Smooth muscle cell (in vitro differentiated cells): ENCODE data around the gene KRT6A. TPM values are rescaled to one million over a fixed set of nuclear protein-coding genes. Genes with fewer than 3 reads are reported as not detected.

ENCODE experiments used
- DNase-seq: peaks from one replicate; lab custom pipeline; 2025; ENCODE audit not compliant: unreplicated experiment; lab: John Stamatoyannopoulos, UW
- H2AFZ ChIP-seq: fragments of 200-600 bp; sonication (generic); 2 replicates; pipeline ENCODE4 v1.6.0; 2016; ENCODE audit warnings: antibody characterized with exemption, low read depth, mild to moderate bottlenecking
- H3F3A ChIP-seq: fragments of 200-600 bp; sonication (generic); 2 replicates; pipeline ENCODE4 v1.6.0; 2017; ENCODE audit warnings: antibody characterized with exemption, low read depth
- H3K27ac ChIP-seq: fragments of 200-600 bp; sonication (generic); 2 replicates; pipeline ENCODE4 v1.5.1; 2016; ENCODE audit warnings: low read depth, mild to moderate bottlenecking
- H3K27me3 ChIP-seq: fragments of 200-600 bp; sonication (generic); 2 replicates; pipeline ENCODE4 v1.6.1; 2016; ENCODE audit warnings: low read depth, mild to moderate bottlenecking
- H3K36me3 ChIP-seq: fragments of 200-600 bp; sonication (generic); 2 replicates; pipeline ENCODE4 v1.5.1; 2016; ENCODE audit warnings: low read depth
- H3K4me1 ChIP-seq: fragments of 200-600 bp; sonication (generic); 2 replicates; pipeline ENCODE4 v1.5.1; 2016; ENCODE audit warnings: low read depth
- H3K4me2 ChIP-seq: fragments of 200-600 bp; sonication (generic); 2 replicates; pipeline ENCODE4 v1.6.0; 2016; ENCODE audit warnings: mild to moderate bottlenecking
- H3K4me3 ChIP-seq: fragments of 200-600 bp; sonication (generic); 2 replicates; pipeline ENCODE4 v1.5.1; 2016; ENCODE audit warnings: mild to moderate bottlenecking
- H3K79me2 ChIP-seq: fragments of 200-600 bp; sonication (generic); 2 replicates; pipeline ENCODE4 v1.6.0; 2016; ENCODE audit warnings: low read depth, mild to moderate bottlenecking
- H3K9ac ChIP-seq: fragments of 200-600 bp; sonication (generic); 2 replicates; pipeline ENCODE4 v1.6.0; 2016; ENCODE audit warnings: low read depth
- H3K9me3 ChIP-seq: fragments of 200-600 bp; sonication (generic); replicated peaks from 2 replicates; pipeline ENCODE4 v1.5.1; 2016; ENCODE audit warnings: low read depth
- H4K20me1 ChIP-seq: fragments of 200-600 bp; sonication (generic); 2 replicates; pipeline ENCODE4 v1.6.0; 2016; ENCODE audit warnings: low read depth
- CTCF ChIP-seq: fragments of 200-600 bp; sonication (generic); IDR thresholded peaks from 2 replicates; pipeline ENCODE4 v1.5.1; 2017; ENCODE audit warnings: borderline replicate concordance, mild to moderate bottlenecking, antibody characterized with exemption; ENCODE audit not compliant: insufficient read depth, poor library complexity, severe bottlenecking
- WGBS: methylation state at CpG from one replicate; pipeline ENCODE4 v1.1.7; 2016; ENCODE audit warnings: low lambda C conversion rate; 5-methylcytosine and 5-hydroxymethylcytosine counted together
- polyA plus RNA-seq: library from polyadenylated mRNA; unstranded; fragments of >200 nt; fragmentation: Nextera tagmentation; extraction: Ambion mirVana; gene quantifications from 2 replicates; pipeline ENCODE4 v1.2.1, GENCODE V29; 2016
- total RNA-seq: library from RNA; depleted of rRNA; stranded (reverse); fragments of >200 nt; gene quantifications from 2 replicates; pipeline ENCODE4 v1.2.3, GENCODE V29; 2014

KRT6A gene
- total and polyA plus RNA-seq, 2 experiments from 2014 or later: 460 to 1,128 TPM

GRCh38 chr12:52477651-52478050 is 15.4 kb downstream of the KRT6A start:
- Histone ChIP-seq H3K27me3 (no peaks in the 10 kb centered on the region), H3K4me3 (no peak overlapping the region), H2AFZ (no peak overlapping the region), H3K27ac (no peak overlapping the region), H3K36me3 (no peaks in the 10 kb centered on the region), H3K4me1 (no peaks in the 10 kb centered on the region), H3K4me2 (no peak overlapping the region), H3K79me2 (no peaks in the 10 kb centered on the region), H4K20me1 (no peaks in the 10 kb centered on the region), H3K9ac (no peak overlapping the region), H3K9me3 (no peaks in the 10 kb centered on the region), H3F3A (no peaks in the 10 kb centered on the region)
- WGBS: 95% methylated on average over 2 of the region's 2 CpGs
- DNase-seq: no peak
- TF ChIP-seq CTCF: no peak

GRCh38 chr12:52474212-52474611 is 18.8 kb downstream of the KRT6A start:
- Histone ChIP-seq H3K4me1 (no peaks in the 10 kb centered on the region), H2AFZ (no peak overlapping the region), H4K20me1 (no peaks in the 10 kb centered on the region), H3K4me3 (no peak overlapping the region), H3K27ac (no peak overlapping the region), H3K9ac (no peak overlapping the region), H3F3A (no peaks in the 10 kb centered on the region), H3K27me3 (peaks cover 6% of the 10 kb centered on the region), H3K79me2 (no peaks in the 10 kb centered on the region), H3K9me3 (no peaks in the 10 kb centered on the region), H3K4me2 (no peak overlapping the region), H3K36me3 (no peaks in the 10 kb centered on the region)
- 90% methylated on average over 2 of the region's 2 CpGs for WGBS
- DNase-seq: no peak
- TF ChIP-seq CTCF: no peak

GRCh38 chr12:52473768-52474167 is 19.3 kb downstream of the KRT6A start, which contains the start of gene KRT6C:
KRT6C (minus strand) TSS chr12:52473805; CDS start chr12:52473737, 68 bp downstream.
- Histone ChIP-seq H3K9me3 (no peaks in the 10 kb centered on the region), H3F3A (no peaks in the 10 kb centered on the region), H3K9ac (no peak within 1 kb of the TSS), H3K79me2 (no peaks in the 10 kb centered on the region), H3K27me3 (peaks cover 6% of the 10 kb centered on the region), H4K20me1 (no peaks in the 10 kb centered on the region), H3K36me3 (no peaks in the 10 kb centered on the region), H3K4me2 (no peak within 1 kb of the TSS), H3K4me1 (no peaks in the 10 kb centered on the region), H3K4me3 (no peak within 1 kb of the TSS), H3K27ac (no peak within 1 kb of the TSS), H2AFZ (no peak within 1 kb of the TSS)
- DNase-seq: no peak
- TF ChIP-seq CTCF: no peak
- 91% methylated on average over 4 of the region's 4 CpGs for WGBS

- DNase-seq: no peak
- 98% methylated on average over 4 of the region's 4 CpGs for WGBS
Measured at GRCh38 chr12:52469853-52470252, 23.2 kb downstream of the KRT6A start.

More at GRCh38 chr12:52469853-52470252, 23.2 kb downstream of the KRT6A start:
- Histone ChIP-seq H3K27ac (no peak overlapping the region), H2AFZ (no peak overlapping the region), H3K9me3 (no peaks in the 10 kb centered on the region), H3K4me3 (no peak overlapping the region), H3K36me3 (no peaks in the 10 kb centered on the region), H3K4me1 (no peaks in the 10 kb centered on the region), H4K20me1 (no peaks in the 10 kb centered on the region), H3K27me3 (peaks cover 6% of the 10 kb centered on the region), H3F3A (no peaks in the 10 kb centered on the region), H3K4me2 (no peak overlapping the region), H3K79me2 (no peaks in the 10 kb centered on the region), H3K9ac (no peak overlapping the region)
- no peak for TF ChIP-seq CTCF
